Endothelial cell (in vitro differentiated cells): ENCODE measurements around the gene TTC33. TPM values are rescaled to one million over a fixed set of nuclear protein-coding genes. Genes with fewer than 3 reads are reported as not detected.

Source experiments
- DNase-seq: peaks from one replicate; pipeline ENCODE4 v3.0.0; 2021; ENCODE audit warnings: low spot score
- H3K27ac Mint-ChIP-seq: one replicate; pipeline ENCODE4 v1.8.0; 2021; ENCODE audit warnings: mixed read lengths, inconsistent platforms; ENCODE audit not compliant: unreplicated experiment
- H3K27me3 Mint-ChIP-seq: one replicate; pipeline ENCODE4 v1.8.0; 2021; ENCODE audit warnings: mild to moderate bottlenecking, moderate library complexity, mixed read lengths, inconsistent platforms; ENCODE audit not compliant: unreplicated experiment
- H3K36me3 Mint-ChIP-seq: one replicate; pipeline ENCODE4 v1.8.0; 2021; ENCODE audit warnings: mild to moderate bottlenecking, low read depth, mixed read lengths, inconsistent platforms; ENCODE audit not compliant: unreplicated experiment
- H3K4me1 Mint-ChIP-seq: one replicate; pipeline ENCODE4 v1.8.0; 2021; ENCODE audit warnings: mild to moderate bottlenecking, mixed read lengths, inconsistent platforms; ENCODE audit not compliant: unreplicated experiment
- H3K4me3 Mint-ChIP-seq: one replicate; pipeline ENCODE4 v1.8.0; 2021; ENCODE audit warnings: mild to moderate bottlenecking, mixed read lengths, inconsistent platforms; ENCODE audit not compliant: unreplicated experiment
- H3K9me3 Mint-ChIP-seq: one replicate; pipeline ENCODE4 v1.8.0; 2021; ENCODE audit warnings: mixed read lengths, inconsistent platforms; ENCODE audit not compliant: unreplicated experiment
- total RNA-seq: library from RNA; stranded (reverse); fragmentation: NEBNext Ultra II Directional; extraction: Animal tissue kit (Norgen Biotek cat#: 25700); gene quantifications from one replicate; pipeline ENCODE4 v1.2.1, GENCODE V29; 2021; ENCODE audit not compliant: unreplicated experiment
- TF ChIP-seq, protein P1 (sequence below): fragments of 200-600 bp; sonication (generic); IDR thresholded peaks from one replicate; pipeline ENCODE4 v1.5.0; 2021; ENCODE audit warnings: antibody characterized with exemption; ENCODE audit not compliant: unreplicated experiment

Gene TTC33
- total RNA-seq, 1 donor from 2014 or later, result 8.6 TPM

GRCh38 chr5:40614466-40614865 is 141.3 kb downstream of the TTC33 start:
- TF ChIP-seq, protein P1, sequence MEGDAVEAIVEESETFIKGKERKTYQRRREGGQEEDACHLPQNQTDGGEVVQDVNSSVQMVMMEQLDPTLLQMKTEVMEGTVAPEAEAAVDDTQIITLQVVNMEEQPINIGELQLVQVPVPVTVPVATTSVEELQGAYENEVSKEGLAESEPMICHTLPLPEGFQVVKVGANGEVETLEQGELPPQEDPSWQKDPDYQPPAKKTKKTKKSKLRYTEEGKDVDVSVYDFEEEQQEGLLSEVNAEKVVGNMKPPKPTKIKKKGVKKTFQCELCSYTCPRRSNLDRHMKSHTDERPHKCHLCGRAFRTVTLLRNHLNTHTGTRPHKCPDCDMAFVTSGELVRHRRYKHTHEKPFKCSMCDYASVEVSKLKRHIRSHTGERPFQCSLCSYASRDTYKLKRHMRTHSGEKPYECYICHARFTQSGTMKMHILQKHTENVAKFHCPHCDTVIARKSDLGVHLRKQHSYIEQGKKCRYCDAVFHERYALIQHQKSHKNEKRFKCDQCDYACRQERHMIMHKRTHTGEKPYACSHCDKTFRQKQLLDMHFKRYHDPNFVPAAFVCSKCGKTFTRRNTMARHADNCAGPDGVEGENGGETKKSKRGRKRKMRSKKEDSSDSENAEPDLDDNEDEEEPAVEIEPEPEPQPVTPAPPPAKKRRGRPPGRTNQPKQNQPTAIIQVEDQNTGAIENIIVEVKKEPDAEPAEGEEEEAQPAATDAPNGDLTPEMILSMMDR, result no peak
- no peaks in the 10 kb centered on the region for H3K36me3 Mint-ChIP-seq
- H3K27me3 Mint-ChIP-seq, result no peaks in the 10 kb centered on the region
- no peaks in the 10 kb centered on the region for H3K4me1 Mint-ChIP-seq
- no peak for DNase-seq
- no peaks in the 10 kb centered on the region for H3K9me3 Mint-ChIP-seq
- no peak overlapping the region for H3K27ac Mint-ChIP-seq
- H3K4me3 Mint-ChIP-seq, result no peak overlapping the region

DNA sequence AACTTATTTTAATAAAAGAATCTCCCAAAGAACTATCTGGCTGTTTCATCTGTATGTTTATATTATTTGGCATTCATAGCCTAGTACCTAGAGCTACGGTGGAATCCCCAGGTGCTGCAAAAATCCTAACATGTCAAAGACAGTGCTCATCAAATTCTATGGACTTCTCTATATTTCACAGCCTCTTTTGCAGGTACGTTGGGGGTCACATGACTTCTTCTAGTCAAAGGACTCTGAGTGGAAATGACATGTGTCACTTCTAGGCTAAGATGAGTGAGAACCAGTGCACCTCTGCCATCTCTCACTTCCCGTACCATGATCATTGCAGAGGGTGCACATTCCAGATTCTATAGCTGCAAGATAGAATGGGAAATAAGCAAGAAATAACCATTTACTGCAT is 148.6 kb downstream of the TTC33 start:
- Mint-ChIP-seq H3K4me3 (no peak overlapping the region), H3K27me3 (no peaks in the 10 kb centered on the region), H3K27ac (no peak overlapping the region), H3K36me3 (no peaks in the 10 kb centered on the region), H3K4me1 (peaks cover 6% of the 10 kb centered on the region), H3K9me3 (no peaks in the 10 kb centered on the region)
- DNase-seq, result no peak
- TF ChIP-seq, protein P1, result no peak

DNA sequence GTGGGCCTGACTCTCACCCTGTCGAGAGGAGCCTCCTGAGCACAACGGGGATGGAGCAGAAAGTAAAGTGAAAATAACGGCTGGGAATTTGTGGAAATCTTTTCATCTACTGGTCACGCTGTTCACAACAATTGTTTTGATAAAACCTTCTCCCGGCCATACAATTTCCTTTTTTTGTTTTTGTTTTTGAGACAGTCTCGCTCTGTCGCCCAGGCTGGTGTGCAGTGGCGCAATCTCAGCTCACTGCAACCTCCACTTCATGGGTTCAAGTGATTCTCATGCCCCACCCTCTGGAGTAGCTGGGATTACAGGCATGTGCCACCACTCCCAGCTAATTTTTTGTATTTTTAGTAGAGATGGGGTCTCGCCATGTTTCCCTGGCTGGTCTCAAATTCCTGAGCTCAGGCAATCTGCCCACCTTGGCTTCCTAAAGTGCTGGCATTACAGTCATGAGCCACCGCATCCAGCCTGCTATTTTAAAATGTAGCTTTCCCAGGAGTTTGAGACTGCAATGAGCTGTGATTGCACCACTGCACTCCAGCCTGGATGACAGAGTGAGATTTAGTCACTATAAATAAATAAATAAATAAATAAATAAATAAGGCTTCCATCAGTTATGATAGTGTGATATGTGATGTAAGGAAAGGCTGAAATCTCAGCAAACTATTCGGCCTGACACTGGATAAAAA is 149.5 kb downstream of the TTC33 start:
- Mint-ChIP-seq H3K27ac (no peak overlapping the region), H3K27me3 (no peaks in the 10 kb centered on the region)

GRCh38 chr5:40605295-40605958 is 150.3 kb downstream of the TTC33 start:
- Mint-ChIP-seq H3K4me1 (peaks cover 6% of the 10 kb centered on the region), H3K9me3 (no peaks in the 10 kb centered on the region), H3K27ac (no peak overlapping the region), H3K27me3 (no peaks in the 10 kb centered on the region), H3K36me3 (no peaks in the 10 kb centered on the region), H3K4me3 (no peak overlapping the region)
- TF ChIP-seq, protein P1, result no peak
- no peak for DNase-seq

More for the DNA sequence above, 149.5 kb downstream of the TTC33 start:
- no peaks in the 10 kb centered on the region for H3K36me3 Mint-ChIP-seq
- no peak overlapping the region for H3K4me3 Mint-ChIP-seq
- no peaks in the 10 kb centered on the region for H3K9me3 Mint-ChIP-seq
- no peak for DNase-seq
- TF ChIP-seq, protein P1, result no peak
- peaks cover 6% of the 10 kb centered on the region for H3K4me1 Mint-ChIP-seq

DNA sequence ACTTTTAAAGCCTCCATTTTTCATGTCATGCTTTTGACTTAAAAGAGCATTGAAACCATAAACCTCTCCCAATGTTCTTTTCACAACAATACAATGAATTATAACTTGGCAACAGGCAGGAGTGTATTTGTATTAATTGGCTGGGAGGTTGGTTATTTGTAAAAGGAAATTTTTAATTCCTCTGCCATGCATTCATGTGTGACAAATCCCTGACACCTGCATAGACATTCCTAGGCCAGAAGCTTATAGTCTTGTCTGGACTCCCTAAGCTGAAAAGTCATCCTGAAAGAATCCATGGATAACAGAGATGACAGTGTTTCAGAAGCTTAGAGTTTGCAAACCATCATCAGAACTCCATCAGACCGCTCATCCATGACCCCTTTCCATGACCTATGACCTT is 152.4 kb downstream of the TTC33 start:
- Mint-ChIP-seq H3K27ac (no peak overlapping the region), H3K9me3 (no peaks in the 10 kb centered on the region), H3K36me3 (no peaks in the 10 kb centered on the region), H3K4me1 (peaks cover 6% of the 10 kb centered on the region), H3K27me3 (no peaks in the 10 kb centered on the region), H3K4me3 (no peak overlapping the region)
- TF ChIP-seq, protein P1, result no peak
- no peak for DNase-seq
